HEK293T (cell line): ENCODE measurements around the gene ADTRP.

ENCODE experiments used
- CTCF ChIA-PET: fragments of 350-600 bp; formaldehyde crosslinking; extraction: SDS; loops from one replicate; lab custom pipeline; 2021; ENCODE audit warnings: antibody characterized with exemption, inconsistent platforms; lab: Yijun Ruan, JAX
- POLR2A ChIA-PET: fragments of 350-600 bp; formaldehyde crosslinking; extraction: SDS; loops from one replicate; lab custom pipeline; 2020; ENCODE audit warnings: antibody characterized with exemption, inconsistent platforms; lab: Yijun Ruan, JAX
- DNase-seq: peaks from one replicate; pipeline ENCODE4 v3.0.0; 2012; ENCODE audit warnings: mixed read lengths; ENCODE audit errors: extremely low spot score
- ARNT ChIP-seq: fragments of 450-650 bp; IDR thresholded peaks from 2 replicates; pipeline ENCODE4 v1.6.1; 2017; ENCODE audit warnings: mild to moderate bottlenecking
- BHLHE40 ChIP-seq: fragments of 450-650 bp; IDR thresholded peaks from 2 replicates; pipeline ENCODE4 v1.6.1; 2016; ENCODE audit warnings: mild to moderate bottlenecking, moderate library complexity, borderline replicate concordance
- CTBP1 ChIP-seq: fragments of 450-650 bp; IDR thresholded peaks from 2 replicates; pipeline ENCODE4 v1.6.1; 2016; ENCODE audit warnings: borderline replicate concordance
- ELF4 ChIP-seq: fragments of 450-650 bp; IDR thresholded peaks from 2 replicates; pipeline ENCODE4 v1.6.1; 2017; ENCODE audit warnings: antibody characterized with exemption
- FOXA1 ChIP-seq: fragments of 450-650 bp; IDR thresholded peaks from 2 replicates; pipeline ENCODE4 v1.6.1; 2016; ENCODE audit warnings: mild to moderate bottlenecking
- FOXK2 ChIP-seq: fragments of 450-650 bp; IDR thresholded peaks from 2 replicates; pipeline ENCODE4 v1.6.1; 2016; ENCODE audit warnings: mild to moderate bottlenecking
- FOXM1 ChIP-seq: fragments of 450-650 bp; IDR thresholded peaks from 2 replicates; pipeline ENCODE4 v1.6.1; 2017; ENCODE audit warnings: mild to moderate bottlenecking, borderline replicate concordance
- HDGF ChIP-seq: fragments of 450-650 bp; IDR thresholded peaks from 2 replicates; pipeline ENCODE4 v1.6.1; 2017; ENCODE audit warnings: antibody characterized with exemption, borderline replicate concordance
- L3MBTL2 ChIP-seq: fragments of 450-650 bp; conservative IDR thresholded peaks from 2 replicates; pipeline ENCODE4 v1.6.1; 2016; ENCODE audit warnings: mild to moderate bottlenecking
- LEF1 ChIP-seq: fragments of 450-650 bp; IDR thresholded peaks from 2 replicates; pipeline ENCODE4 v1.6.1; 2017; ENCODE audit warnings: mild to moderate bottlenecking, borderline replicate concordance
- NFRKB ChIP-seq: fragments of 450-650 bp; IDR thresholded peaks from 2 replicates; pipeline ENCODE4 v1.6.1; 2016; ENCODE audit warnings: mild to moderate bottlenecking, moderate library complexity
- SP1 ChIP-seq: fragments of 450-650 bp; IDR thresholded peaks from 2 replicates; pipeline ENCODE4 v1.6.1; 2017
- SUZ12 ChIP-seq: fragments of 450-650 bp; IDR thresholded peaks from 2 replicates; pipeline ENCODE4 v1.6.1; 2016; ENCODE audit warnings: mild to moderate bottlenecking
- TARDBP ChIP-seq: fragments of 450-650 bp; IDR thresholded peaks from 2 replicates; pipeline ENCODE4 v1.6.1; 2016
- ZNF384 ChIP-seq: fragments of 450-650 bp; IDR thresholded peaks from 2 replicates; pipeline ENCODE4 v1.6.1; 2016
- TF ChIP-seq, protein P1 (sequence below): fragments of 450-650 bp; IDR thresholded peaks from 2 replicates; pipeline ENCODE4 v1.6.1; 2016

Gene ADTRP

DNA sequence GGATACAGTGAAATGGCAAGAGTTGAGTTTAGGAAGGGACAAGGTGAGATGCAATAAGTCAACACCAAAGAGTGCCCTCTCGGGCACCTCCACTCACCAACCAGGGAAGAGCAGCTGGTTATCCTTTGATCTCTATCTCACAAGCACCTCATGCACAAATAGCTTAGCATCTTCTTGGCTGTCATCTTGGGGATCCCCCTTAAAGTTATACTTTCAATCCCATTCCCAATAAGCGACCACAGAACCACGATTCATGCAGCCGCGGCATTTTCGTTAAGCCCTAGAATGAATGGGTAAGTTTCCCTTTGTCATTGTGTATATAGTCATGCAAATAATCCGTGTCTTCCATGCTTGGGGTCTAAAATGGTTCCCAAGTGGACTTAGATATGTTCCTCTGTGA, 73.5 kb downstream of the ADTRP start:
- ChIA-PET CTCF (no interaction called here), POLR2A (no interaction called here)
- no peak for TF ChIP-seq FOXK2
- TF ChIP-seq BHLHE40, result no peak
- TF ChIP-seq ELF4, result no peak
- no peak for TF ChIP-seq HDGF
- TF ChIP-seq LEF1, result no peak
- no peak for TF ChIP-seq TARDBP
- no peak for TF ChIP-seq ZNF384
- no peak for TF ChIP-seq FOXM1
- no peak for TF ChIP-seq NFRKB
- TF ChIP-seq FOXA1, result no peak
- no peak for TF ChIP-seq L3MBTL2
- TF ChIP-seq SP1, result no peak
- no peak for TF ChIP-seq SUZ12
- no peak for TF ChIP-seq ARNT
- TF ChIP-seq, protein P1, sequence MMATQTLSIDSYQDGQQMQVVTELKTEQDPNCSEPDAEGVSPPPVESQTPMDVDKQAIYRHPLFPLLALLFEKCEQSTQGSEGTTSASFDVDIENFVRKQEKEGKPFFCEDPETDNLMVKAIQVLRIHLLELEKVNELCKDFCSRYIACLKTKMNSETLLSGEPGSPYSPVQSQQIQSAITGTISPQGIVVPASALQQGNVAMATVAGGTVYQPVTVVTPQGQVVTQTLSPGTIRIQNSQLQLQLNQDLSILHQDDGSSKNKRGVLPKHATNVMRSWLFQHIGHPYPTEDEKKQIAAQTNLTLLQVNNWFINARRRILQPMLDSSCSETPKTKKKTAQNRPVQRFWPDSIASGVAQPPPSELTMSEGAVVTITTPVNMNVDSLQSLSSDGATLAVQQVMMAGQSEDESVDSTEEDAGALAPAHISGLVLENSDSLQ, result no peak
- TF ChIP-seq CTBP1, result no peak
- DNase-seq, result no peak

DNA sequence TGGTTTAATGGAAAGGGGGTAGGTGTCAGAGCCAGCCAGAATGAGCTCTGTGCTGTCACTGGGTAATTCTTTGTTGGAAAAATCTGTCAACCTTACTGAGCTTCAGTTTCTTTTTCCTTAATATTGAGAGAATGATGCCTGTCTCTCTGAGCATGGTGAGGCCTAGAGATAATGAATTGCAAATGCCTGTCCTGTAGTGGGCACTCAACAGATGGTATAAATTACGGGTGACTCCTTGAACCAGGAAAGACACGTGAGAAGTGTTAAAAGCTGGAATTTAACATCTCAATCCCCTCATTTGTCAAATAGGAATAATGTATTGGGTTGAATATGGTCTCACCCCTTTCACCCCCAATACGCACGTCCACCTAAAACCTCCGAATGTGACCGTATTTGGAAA, 74.9 kb downstream of the ADTRP start:
- POLR2A ChIA-PET, result no interaction called here
- DNase-seq, result no peak
- TF ChIP-seq ARNT (no peak), SP1 (no peak), LEF1 (no peak), CTBP1 (no peak), SUZ12 (no peak), NFRKB (no peak), HDGF (no peak), FOXM1 (no peak), FOXK2 (no peak), ZNF384 (no peak), L3MBTL2 (no peak), BHLHE40 (no peak), FOXA1 (no peak), TARDBP (no peak), ELF4 (no peak)
- TF ChIP-seq, protein P1, result no peak
- CTCF ChIA-PET, result no interaction called here

DNA sequence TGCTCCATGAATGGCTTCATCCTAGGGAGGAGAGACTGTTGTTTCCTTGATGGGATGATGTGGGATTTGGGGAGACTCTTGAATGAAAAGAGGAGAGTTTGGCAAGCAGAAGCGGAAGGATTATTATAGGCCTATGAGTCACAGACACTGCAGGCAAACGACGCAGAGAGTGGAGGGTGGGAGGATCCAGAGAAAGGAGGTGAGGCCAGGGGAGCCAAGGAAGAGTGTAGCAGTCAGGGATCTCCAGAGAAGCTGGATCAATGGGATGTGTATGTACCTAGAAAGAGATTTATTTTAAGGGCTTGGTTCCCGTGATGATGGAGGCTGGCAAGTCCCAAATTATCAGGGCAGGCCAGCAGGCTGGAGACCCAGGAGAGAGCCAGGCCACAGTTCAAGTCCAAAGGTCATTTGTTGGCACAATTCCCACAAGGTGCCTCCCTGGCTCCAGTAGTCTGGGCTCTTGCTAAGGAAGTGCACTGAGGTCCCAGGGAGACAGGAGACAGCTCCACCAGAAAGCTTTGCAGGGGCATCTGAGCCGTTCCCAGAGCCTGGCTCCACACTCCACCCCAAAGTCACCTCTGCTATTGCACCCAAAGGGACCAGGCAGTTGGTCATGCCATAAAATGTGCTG, 76.0 kb downstream of the ADTRP start:
- ChIA-PET CTCF (no interaction called here), POLR2A (no interaction called here)
- no peak for DNase-seq
- TF ChIP-seq ARNT (no peak), L3MBTL2 (no peak)

DNA sequence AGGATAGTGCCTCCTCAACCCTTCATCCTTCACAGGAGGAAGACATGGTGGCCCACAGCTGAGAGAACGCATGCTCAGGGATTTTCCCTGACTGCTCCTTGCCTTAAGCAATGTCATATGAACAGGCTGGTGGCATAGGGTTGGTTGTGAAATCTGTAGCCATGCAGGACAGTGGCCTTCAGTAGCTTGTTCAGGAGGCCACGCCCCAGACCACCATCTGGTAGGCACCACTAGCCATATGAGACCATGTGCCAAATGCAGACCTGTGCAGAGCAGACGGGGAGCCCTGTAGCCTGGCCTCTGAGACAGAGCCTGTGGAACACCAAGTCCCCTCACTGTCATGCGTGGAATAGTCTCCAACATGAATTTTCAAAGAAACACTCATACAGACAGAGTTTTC, 76.5 kb downstream of the ADTRP start:
- ChIA-PET POLR2A (no interaction called here), CTCF (no interaction called here)
- TF ChIP-seq FOXK2 (no peak), ZNF384 (no peak), BHLHE40 (no peak), HDGF (no peak), TARDBP (no peak), CTBP1 (no peak)
- no peak for DNase-seq

DNA sequence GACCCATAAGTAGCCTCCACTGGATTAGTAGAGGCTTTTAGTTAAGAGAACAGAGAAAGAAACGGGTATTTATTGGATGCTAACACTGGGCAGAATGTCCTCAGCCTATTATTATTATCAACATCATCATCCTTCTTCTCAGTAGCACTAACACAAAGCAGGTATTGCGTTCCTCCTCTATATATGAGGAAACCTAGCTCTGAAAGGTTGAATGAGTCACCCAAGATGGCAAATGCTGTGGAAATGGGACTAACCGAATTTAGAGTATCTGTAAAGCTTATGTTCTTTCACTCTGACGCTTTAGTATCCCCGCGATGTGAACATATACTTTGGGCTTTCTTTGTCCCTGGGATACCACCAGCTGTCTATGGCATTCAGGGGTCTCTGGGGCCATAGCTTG, 77.0 kb downstream of the ADTRP start:
- DNase-seq, result no peak
- TF ChIP-seq TARDBP (no peak), SUZ12 (no peak), CTBP1 (no peak), FOXK2 (no peak), HDGF (no peak), ARNT (no peak), SP1 (no peak), FOXA1 (no peak), ZNF384 (no peak), ELF4 (no peak), NFRKB (no peak), FOXM1 (no peak), BHLHE40 (no peak), LEF1 (no peak), L3MBTL2 (no peak)
- TF ChIP-seq, protein P1, result no peak
- POLR2A ChIA-PET, result no interaction called here
- CTCF ChIA-PET, result no interaction called here

DNA sequence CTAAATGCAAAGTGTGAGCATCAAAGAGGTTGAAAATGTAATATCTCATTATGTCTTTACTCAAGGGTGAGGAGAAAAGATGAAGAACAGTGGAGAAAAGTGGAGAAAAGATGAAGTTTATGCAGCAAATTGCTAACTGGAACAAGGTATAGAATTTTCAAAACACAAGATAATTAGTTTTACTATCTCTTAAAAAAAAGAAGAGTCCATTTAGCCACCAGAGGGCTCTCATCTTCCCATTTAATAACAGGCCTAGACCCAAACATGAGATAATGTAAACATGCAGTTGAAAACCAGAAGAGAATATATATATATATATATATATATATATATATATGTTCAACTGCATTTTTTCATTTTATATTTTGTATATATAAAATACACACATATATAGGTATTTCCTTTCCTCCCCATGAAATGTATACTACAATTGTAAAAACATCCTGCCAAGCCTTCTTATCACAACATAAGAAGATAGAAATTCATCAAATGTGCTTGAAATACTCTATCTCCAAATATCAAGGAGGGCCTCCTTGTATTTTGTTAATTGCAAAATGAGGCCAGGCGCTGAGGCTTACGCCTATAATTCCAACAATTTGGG, 78.4 kb downstream of the ADTRP start:
- POLR2A ChIA-PET, result no interaction called here
- no peak for TF ChIP-seq FOXA1
- TF ChIP-seq, protein P1, result no peak
- no peak for TF ChIP-seq ELF4
- TF ChIP-seq CTBP1, result no peak
- no peak for TF ChIP-seq TARDBP
- TF ChIP-seq ZNF384, result no peak
- TF ChIP-seq LEF1, result no peak
- no peak for TF ChIP-seq SP1
- CTCF ChIA-PET, result no interaction called here
- peak; percentile 32 for DNase-seq
